Nephron (organoid): ENCODE data around the gene EEF1AKMT2.

Source experiments
- H3K27ac Mint-ChIP-seq, 3 experiments: 2 replicates each; pipeline ENCODE4 v1.8.0; 2020; ENCODE audit warnings: mixed read lengths in 3 of 3, mild to moderate bottlenecking in 2 of 3, moderate library complexity in 1 of 3
- H3K27me3 Mint-ChIP-seq: 2 replicates; pipeline ENCODE4 v1.8.0; 2021; ENCODE audit warnings: low read depth, mild to moderate bottlenecking, moderate library complexity, mixed read lengths
- H3K36me3 Mint-ChIP-seq: 2 replicates; pipeline ENCODE4 v1.8.0; 2020; ENCODE audit warnings: low read depth, mixed read lengths
- H3K4me1 Mint-ChIP-seq: 2 replicates; pipeline ENCODE4 v1.8.0; 2020; ENCODE audit warnings: mixed read lengths
- H3K4me3 Mint-ChIP-seq, 3 experiments: 2 replicates each; pipeline ENCODE4 v1.8.0; 2020; ENCODE audit warnings: mild to moderate bottlenecking in 3 of 3, mixed read lengths in 3 of 3, moderate library complexity in 2 of 3
- H3K9me3 Mint-ChIP-seq: 2 replicates; pipeline ENCODE4 v1.8.0; 2020; ENCODE audit warnings: mixed read lengths
- CTCF ChIP-seq, 3 experiments: fragments of 200-600 bp; sonication (generic); IDR thresholded peaks; one replicate each; pipeline ENCODE4 v1.5.0; 2021; ENCODE audit warnings: antibody characterized with exemption in 3 of 3; ENCODE audit not compliant: unreplicated experiment in 3 of 3

Gene EEF1AKMT2

DNA sequence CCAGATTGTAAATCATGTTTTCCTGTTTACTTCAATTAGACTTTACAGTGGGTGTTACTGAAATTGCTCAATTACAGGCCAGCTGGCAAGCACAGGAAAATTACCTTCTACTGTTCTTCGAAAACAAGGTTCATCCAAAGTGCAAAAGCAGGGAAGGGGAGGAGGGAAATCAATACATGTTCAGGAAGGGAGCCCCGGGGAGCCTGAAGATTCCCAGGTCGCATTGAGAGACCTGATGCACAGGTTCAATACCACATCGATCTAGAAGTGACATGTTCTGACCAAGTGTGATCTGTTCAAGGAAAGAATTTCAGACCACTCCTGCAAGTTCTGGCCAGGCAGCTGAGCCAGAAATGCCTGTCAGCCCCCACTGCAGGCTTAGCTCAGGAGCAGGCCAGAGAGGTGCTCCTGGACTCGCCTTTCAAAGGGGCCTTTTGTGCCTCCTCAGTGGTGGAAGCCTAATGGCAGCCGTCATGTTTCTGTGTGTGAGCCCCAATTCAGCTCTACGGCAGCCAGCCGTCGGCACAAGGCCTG is 83.4 kb downstream of the EEF1AKMT2 start:
- no peaks in the 10 kb centered on the region for H3K27me3 Mint-ChIP-seq
- H3K4me3 Mint-ChIP-seq = peak overlapping the region in 2 of 3 experiments; percentile 25 to 59
- H3K36me3 Mint-ChIP-seq = peaks cover 23% of the 10 kb centered on the region
- H3K27ac Mint-ChIP-seq = peak overlapping the region; percentile 96 to 98 (median 97)
- no peaks in the 10 kb centered on the region for H3K9me3 Mint-ChIP-seq
- TF ChIP-seq CTCF (IDR thresholded peaks at IDR 0.05; ENCODE audit: unreplicated experiment in 3 of 3) = no peak
- H3K4me1 Mint-ChIP-seq = peaks cover 87% of the 10 kb centered on the region
